HG03103 (cell line): ENCODE results near the gene LRRTM4.
"Not testable (repeated sequence)": the region's sequence is repeated elsewhere in the genome, so short reads cannot be mapped to it uniquely, and the experiment has no call there.

Experiments used
- ATAC-seq: cut with Tn5 transposase; IDR thresholded peaks from one replicate; pipeline ENCODE4 v1.9.1; 2021; ENCODE audit warnings: low read depth; ENCODE audit not compliant: unreplicated experiment

LRRTM4 gene

DNA sequence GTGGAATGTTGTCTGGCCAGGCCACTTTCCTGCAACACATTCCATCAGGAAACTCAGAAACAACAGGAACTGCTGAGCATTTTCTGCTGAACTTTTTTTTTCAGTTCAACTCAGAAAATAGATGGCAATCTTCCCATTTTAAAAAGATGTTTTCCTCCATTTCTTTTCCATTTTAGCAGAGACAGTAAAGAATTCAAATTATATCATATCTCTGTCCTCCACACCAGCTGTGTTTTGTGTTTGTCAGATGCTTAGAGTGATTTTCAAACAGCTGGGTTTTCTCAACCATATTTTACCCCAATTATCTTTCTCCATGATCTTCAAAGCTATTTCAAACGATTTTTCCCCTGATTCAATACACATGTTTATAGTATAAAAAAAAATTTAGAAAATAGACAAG lies 713.4 kb downstream of the LRRTM4 start:
- no peak for ATAC-seq

DNA sequence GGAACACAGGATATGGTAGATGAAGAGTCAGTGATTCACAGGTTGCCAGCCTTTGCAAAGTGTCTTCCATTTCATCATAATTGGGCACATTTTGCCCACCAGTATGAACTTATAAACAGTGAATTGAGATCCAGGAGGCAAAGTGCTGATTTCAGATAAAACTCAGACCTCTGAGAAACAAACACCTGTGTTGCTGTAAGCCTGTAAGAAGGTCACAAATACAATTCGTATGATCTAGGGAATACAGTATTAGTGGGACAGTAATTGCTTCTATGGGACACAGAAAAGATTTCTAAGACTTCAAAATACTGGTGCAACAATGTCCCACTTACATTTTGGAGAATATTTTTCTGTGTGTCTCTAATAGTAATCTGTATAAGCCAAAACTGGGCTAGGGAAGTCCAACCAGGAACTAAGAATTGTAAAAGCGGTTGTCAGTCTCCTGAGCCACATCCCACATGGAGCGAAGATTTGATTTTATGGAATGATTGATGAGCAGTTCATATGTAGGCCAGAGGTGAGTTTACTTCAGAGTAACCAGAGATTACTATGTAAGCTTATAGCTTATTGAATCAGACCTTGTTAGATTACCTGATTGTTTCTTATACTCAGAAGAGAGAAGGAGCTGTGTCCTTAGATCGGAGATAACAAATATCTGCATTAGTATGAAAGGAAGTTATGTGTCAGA lies 728.4 kb downstream of the LRRTM4 start:
- no peak for ATAC-seq

- not testable (repeated sequence) for ATAC-seq
These were observed 740.9 kb downstream of the LRRTM4 start for GRCh38 chr2:76781313-76781712.

GRCh38 chr2:76763276-76763675 lies 758.9 kb downstream of the LRRTM4 start:
- no peak for ATAC-seq

- ATAC-seq, result no peak
These were observed 761.8 kb downstream of the LRRTM4 start for GRCh38 chr2:76760367-76760704.

DNA sequence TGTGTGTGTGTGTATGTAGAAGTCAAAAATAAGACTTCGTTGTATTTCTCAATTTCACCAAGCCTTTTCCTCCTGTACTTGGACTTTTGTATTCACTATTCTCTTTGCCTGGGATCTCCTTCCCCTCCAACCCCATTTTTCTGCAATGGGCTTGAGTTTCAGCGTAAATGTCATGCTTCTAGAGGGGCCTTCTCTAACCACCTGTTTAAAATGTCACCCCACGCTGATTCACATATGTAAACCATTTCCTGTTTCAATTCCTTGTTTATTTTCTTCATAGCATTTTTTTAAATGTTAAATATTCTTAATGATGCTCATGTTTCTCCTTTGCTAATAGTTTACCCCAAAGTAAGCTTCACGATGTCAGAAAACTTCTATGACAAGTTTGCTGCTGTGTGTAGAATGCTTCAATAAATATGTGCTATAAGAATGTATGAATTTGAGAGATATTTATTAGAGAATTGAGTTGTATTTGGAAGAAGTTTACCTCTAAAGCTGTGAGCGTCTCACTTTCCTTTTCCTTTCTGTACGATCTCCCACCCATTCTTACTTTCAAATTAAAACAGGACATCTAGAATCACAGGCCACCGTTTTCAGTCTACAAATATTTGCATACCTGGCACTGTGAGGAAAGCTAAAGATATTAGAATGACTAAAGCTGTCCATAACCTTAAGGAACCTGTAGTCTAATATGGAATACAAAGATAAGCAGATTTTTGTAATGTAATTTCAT lies 762.4 kb downstream of the LRRTM4 start:
- ATAC-seq, result no peak

DNA sequence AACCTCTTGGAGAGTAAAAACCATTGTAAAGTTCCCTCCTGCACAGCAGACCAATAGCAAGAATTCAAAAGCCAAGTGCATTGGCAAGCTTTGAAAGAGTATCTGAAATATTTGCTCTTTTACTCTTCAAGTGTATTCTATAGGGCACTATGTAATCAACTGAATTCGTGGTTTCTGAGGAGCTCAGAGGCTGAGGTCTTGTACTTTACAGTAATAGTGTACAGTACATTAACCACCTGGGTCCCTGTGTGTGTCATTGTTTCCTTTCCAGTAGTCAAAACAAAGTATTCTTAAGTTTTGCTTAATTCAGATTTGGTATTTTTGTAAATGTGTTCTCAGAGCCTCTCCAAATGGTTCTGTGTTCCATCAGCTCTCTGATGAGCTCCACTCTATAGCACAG lies 769.7 kb downstream of the LRRTM4 start:
- ATAC-seq, result no peak

DNA sequence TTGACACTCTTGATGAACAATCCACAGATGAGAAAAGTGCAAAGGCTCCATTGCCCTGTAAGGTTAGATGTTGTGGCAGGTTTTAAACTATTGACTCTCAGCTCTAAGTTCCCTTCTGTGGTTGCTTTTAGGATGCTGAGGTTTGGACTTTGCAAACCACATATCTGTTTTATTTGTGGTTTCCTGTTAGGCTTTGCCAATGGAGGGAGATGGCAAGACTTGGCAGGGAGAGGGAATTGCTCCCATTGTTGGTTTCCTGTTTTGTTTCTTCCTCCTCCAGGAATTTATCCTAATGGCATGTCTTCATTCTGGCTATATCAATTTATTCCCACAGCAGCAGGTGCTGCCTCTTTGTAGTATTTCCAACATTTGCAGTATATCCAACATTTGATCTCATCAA lies 772.3 kb downstream of the LRRTM4 start:
- no peak for ATAC-seq

GRCh38 chr2:76748581-76749296 lies 773.4 kb downstream of the LRRTM4 start:
- no peak for ATAC-seq

GRCh38 chr2:76745605-76746004 lies 776.6 kb downstream of the LRRTM4 start:
- no peak for ATAC-seq

DNA sequence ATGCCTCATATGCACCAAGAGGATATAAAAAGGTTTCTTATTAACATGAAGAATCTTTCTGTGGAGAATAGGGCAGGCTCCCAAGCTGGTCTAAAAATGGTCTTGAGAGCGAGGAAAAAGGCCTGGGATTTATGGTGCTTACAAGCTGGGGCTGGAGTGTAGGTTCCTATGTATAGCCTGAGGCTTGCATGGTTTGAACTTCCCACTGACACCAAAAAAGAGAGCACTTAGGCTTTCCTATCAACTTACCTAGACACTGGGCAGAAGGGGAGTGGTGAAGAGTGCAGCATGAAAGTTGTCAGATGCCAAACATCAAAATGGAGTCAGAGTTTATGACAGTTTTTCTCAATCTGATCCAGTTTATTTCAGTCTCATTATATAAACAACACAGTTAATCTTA lies 784.6 kb downstream of the LRRTM4 start:
- ATAC-seq, result no peak

DNA sequence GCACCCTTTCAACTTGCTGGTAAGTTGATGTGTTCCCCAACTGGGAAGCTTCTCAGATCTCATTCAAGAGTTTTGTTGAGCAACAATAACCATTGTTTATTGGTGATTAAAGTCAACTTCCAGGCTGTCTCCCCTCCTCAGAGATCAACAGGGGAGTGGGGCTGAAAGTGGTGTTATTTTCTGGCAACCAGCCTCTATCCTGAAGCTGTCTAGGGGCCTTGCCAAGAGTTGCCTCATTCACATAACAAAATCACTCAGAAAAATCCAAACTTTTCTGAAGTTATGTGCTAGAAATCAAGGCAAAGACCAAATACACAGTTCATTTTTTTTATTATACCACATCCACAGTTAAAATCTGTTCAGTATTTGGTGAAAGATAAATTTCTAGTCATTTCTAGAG lies 788.4 kb downstream of the LRRTM4 start:
- ATAC-seq, result no peak

DNA sequence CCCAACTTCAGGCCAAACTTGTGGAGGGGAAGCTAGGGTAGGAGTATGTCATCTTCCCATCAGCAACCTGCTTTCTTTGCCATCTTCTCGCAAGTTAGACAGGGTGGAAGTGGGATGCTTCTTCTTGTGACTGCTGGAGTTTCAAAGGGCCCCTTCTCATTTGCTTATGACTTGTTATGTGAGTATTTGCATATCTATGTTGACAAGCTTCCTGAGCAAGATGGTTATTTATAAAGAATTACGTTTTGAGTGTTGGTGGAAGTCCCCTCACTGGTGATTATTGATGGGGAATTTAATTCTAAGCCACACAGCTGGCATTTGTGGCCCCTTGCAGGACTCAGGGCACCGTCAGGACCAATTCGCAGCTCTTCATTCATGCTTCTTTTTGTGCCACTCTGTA lies 791.0 kb downstream of the LRRTM4 start:
- ATAC-seq, result no peak

DNA sequence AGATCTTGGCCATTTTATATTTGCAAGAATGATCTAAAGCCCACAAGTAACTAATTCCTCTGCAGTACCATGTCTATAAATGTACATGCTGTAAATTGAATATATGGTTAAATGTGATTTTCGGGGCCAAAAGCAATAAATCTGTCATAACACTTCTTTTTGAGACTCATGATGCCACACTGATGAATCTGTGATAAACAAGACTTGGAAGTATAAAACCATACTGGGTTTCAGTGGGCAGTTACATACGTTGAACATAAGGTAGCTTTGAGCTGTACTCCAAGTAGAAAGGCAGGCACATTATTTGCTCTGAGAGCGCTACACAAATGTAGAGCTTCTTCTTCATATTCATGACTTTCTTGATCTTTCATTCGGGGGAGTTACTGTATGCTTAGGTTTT lies 792.2 kb downstream of the LRRTM4 start:
- no peak for ATAC-seq

- ATAC-seq, result no peak
These were observed 801.0 kb downstream of the LRRTM4 start for GRCh38 chr2:76721226-76721625.

DNA sequence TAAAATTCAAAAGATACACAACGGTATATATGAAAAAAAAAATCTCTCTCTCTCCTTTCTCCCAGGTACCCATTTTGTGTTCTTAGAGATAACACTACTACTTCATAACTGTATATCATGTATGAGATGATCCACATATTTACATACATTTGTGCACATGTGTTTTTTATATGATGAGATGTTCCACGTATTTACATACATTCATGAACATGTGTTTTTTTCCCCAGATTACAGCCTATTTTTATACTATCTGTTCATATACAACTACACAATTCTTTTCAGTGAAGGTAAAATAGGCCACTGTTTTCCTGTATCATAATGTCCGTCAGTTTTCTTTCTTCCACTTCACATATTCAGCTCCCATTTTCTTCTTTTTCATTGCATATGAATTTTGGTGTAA lies 808.9 kb downstream of the LRRTM4 start:
- no peak for ATAC-seq

DNA sequence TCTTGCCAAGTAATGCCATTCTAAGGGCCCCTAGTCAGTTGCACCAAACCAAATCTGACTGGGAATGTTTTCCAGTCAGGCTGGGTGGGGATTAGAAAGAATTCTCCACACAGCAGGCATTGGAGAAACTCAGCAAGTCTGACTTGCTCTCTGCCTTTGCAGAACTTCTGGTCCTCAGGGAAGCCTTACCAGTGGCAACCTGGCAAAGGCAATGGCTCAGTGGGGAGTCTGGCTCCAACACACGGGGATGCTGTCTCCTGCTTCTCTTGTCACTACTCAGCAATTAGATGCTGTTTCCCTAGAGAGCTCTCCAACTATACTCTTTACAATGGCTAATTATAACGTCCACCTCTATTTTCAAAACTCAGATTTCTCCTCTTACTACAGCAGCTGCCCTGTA lies 810.7 kb downstream of the LRRTM4 start:
- ATAC-seq, result no peak

- no peak for ATAC-seq
These were observed 821.3 kb downstream of the LRRTM4 start for GRCh38 chr2:76700894-76701293.

DNA sequence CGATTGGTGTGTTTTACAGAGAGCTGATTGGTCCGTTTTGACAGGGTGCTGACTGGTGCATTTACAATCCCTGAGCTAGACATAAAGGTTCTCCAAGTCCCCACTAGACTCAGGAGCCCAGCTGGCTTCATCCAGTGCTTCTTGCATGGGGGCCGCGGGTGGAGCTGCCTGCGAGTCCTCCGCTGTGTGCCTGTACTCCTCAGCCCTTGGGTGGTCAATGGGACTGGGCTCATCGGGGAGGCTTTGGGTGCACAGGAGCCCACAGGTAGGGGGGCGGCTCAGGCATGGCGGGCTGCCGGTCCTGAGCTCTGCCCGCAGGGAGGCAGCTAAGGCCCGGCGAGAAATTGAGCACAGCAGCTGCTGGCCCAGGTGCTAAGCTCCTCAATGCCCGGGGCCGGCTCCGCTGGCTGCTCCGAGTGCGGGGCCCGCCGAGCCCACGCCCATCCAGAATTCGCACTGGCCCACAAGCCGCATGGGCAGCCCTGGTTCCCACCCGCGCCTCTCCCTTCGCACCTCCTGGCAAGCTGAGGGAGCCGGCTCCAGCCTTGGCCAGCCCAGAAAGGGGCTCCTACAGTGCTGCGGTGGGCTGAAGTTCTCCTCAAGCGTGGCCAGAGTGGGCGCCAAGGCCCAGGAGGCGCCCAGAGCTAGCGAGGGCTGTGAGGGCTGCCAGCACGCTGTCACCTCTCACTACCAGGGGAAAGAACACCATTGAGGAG lies 824.0 kb downstream of the LRRTM4 start:
- ATAC-seq, result not testable (repeated sequence)
